Central memory CD4-positive, alpha-beta T cell (primary cell): ENCODE results near the gene EIF2S2.

Source experiments
- DNase-seq: peaks from one replicate; pipeline ENCODE4 v3.0.0; 2022

The EIF2S2 gene

DNA sequence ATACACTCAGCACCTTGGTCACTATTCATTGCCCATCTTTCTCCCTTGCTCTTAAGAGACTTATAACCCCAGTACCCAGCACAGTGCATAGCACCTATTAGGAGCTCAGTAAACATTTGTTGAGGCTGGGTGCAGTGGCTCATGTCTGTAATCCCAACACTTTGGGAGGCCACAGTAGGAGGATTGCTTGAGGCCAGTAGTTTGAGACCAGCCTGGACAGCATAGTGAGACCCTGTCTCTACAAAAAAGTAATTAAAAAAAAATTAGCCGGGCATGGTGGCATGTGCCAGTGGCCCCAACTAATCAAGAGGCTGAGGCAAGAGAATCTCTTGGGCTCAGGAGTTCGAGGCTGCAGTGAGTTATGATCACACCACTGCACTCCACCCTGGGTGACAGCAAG, 8.2 kb upstream of the EIF2S2 start:
- DNase-seq, result no peak

- no peak for DNase-seq
Observed at GRCh38 chr20:34115232-34115631, 3.2 kb upstream of the EIF2S2 start.

DNA sequence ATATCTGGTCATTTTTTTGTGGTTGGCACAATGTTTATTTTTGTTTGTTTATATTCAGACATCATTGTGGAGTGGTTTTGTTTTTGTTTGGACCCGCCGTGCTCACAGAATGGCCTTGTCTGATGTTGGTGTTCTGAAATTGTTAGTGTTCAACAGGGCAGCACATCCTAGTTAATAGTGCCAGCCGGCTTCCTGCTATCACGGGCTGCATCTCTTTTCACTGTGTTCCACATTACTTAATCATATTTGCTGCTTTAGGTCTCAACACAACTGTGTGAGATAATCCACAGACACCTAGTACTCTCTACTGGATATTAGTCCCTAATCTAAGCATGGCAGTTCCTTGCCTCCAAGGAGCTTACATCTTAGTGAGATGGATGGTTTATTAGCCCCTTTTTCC, 2.8 kb upstream of the EIF2S2 start:
- DNase-seq, result no peak

- DNase-seq, result no peak
Observed at GRCh38 chr20:34112600-34113101, 608 bp upstream of the EIF2S2 start.

DNA sequence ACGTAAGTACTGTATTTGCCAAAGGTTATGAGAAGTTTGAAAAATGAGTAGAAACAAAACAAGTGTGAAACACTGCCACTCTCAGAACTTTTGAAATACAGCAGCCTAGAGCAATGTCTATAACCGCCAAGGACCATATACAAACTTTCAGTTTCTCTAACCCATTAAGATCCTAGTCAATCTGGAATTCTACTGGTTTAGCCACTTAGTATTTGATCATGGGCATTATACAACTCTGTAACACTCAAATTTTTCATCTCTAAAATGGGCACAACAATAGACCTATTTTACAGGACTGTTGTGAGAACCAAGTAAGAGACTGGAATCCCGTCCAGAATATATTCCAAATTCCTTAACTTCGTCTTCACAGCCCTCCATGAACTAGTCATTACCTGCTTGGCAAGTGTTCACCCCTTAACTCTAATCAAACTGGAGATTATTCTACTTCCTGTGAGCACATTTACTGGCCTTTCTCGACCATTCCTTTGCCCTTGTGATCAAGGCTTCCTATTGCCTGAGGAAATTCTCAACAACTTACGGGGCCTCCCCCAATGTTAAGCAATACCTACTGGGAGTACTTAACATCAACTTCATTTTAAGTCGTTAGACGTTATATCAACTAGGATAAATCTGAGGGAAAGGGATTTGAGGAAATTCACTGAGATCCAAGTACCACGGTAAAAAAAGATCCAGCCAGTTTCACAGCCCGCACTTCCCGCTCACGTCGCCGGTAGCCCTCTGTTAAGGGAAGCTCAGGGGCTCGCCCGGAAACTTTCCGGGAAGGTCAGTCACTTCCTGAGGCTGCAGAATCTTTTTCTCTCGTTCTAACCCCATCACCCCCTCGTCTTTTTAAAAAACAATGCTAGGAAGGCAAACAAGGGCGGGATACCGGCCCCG, 1.1 kb downstream of the EIF2S2 start:
- peak; percentile 9 for DNase-seq

- no peak for DNase-seq
Observed at GRCh38 chr20:34110025-34110744, 1.9 kb downstream of the EIF2S2 start.

DNA sequence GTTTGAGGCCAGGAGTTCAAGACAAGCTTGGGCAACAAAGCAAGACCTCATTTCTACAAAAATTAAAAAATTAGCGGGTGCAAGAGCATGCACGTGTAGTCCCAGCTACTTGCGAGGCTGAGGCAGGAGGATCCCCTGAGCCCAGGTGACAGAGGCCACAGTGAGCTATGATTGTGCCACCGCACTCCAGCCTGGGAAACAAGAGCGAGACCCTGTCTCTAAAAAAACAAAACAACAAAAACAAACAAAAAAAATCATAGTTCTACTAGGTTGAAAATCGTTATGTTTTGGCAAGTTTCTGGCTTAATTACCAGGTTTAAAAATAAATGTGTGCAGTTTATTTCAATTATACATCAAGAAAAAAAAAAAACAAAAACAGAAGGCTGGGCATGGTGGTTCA, 2.6 kb downstream of the EIF2S2 start:
- DNase-seq, result no peak

DNA sequence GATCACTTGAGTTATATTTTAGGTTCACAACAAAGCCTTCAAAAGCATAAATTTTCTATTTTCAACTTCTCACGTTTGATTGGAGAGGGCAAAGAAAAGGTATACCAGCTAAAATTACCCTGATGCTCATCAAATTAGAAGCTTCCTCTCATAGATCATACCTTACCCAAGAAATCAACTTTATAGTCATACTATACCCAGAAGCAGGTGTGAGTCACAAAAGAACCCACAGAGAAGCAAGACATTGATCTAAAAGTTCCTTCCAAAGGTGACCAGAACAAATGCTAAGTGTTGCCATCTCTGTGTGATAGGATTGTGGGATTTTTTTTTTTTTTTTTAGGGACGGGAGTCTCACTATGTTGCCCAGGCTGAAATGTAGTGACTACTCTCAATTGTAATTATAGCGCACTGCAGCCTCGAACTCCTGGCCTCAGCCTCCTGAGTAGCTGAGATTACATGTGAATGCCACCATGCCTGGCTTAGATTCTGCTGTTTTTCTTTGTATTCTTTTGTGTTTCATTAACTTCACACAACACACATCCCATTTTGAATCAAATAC, 3.3 kb downstream of the EIF2S2 start:
- no peak for DNase-seq

DNA sequence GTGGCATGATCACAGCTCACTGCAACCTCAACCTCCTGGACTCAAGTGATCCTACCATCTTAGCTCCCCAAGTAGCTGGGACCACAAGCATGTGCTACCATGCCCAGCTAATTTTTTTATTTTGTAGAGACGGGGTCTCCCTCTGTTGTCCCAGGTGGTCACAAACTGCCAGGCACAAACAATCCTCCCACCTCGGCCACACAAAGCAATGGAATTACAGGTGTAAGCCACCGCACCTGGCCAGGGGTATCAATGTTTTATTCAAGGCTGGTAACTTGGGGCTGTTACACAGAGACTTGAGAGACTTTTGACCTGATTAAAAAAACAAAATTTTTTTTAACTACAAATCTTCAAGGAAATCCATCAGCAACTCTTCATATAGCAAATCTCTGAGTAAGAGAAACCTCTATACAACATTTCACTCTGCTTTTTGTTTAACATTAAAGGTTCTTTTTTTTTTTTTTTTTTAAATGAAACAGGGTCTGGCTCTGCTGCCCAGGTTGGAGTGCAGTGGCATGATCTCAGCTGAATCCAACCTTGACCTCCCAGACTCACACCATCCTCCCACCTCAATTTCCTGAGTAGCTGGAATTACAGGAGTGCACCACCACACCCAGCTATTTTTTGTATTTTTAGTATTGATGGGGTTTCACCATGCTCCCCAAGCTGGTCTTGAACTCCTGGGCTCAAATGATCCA, 5.9 kb downstream of the EIF2S2 start:
- no peak for DNase-seq

GRCh38 chr20:34104059-34104458, 8.0 kb downstream of the EIF2S2 start:
- no peak for DNase-seq

- no peak for DNase-seq
Observed at GRCh38 chr20:34102342-34102741, 9.7 kb downstream of the EIF2S2 start.

GRCh38 chr20:34100576-34100975, 11.5 kb downstream of the EIF2S2 start:
- no peak for DNase-seq

- no peak for DNase-seq
Observed at GRCh38 chr20:34099675-34100074, 12.4 kb downstream of the EIF2S2 start.

DNA sequence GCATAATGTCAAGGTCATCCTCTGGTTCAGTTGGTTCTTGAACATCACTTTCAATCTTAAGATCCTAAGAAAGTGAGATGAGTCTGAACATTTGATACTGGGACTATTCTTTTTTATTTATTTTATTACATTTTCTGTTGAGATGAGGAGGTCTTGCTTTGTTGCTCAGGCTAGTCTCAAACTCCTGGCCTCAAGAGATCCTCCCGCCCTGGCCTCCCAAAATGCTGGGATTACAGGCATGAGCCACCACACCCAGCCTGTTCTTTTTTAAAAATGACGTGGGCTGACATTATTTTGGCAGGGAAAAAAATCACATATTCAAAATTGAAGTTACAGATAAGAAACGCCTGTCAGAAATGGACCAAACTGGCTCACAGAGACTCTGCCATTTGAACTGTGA, 13.5 kb downstream of the EIF2S2 start:
- no peak for DNase-seq

DNA sequence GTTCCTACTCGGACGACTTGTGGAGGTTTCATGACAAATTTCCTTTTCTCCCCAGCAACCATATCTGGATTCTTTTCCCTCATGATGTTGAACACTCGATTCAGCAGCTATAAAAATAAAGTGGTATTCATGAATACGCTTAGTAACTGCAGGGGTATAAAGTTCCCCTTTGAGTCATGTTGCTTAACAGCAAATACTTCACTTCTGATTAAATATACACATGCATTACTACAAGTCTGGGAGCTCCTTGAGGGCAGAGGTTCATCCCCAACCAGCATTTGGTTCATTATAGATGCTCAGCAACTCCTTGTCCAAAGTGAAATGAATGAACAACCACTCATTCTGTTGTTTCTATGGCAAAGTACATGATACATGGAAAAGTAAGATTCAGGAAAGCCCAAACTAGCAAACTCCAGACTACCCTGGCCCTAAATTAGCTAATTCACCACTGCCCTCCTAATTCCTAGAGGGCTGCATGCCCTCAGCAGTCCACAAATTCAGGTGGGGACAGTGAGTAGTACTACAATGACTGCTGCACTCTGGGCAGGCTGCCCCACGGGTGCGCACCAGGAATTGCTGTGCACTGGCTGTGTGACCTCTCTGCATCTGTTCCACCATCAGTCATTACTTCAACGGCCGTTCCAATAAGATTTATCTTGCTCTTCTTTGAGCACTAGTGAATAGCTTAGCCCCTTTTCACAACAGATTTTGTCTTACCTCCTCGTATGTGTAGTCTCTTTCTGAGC, 15.2 kb downstream of the EIF2S2 start:
- DNase-seq, result no peak

DNA sequence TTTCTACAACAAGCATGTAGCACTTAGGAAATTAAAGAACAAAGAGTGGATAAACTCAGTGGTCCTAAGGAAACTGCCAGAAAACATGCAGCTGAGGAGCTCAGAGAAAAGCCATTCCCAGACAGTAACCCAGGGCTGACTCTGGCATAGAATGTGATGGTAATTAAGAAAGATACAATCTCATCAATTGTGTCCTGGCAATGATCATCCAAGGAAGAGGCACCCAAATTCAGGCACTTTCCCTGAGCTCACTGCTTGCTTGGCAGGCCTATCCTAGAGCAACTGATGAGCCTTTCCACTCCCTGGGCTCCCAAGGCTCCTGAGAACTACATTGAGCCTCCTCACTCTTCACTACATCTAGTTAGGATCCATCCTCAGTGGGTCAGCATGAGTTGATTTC, 16.2 kb downstream of the EIF2S2 start:
- DNase-seq, result no peak

DNA sequence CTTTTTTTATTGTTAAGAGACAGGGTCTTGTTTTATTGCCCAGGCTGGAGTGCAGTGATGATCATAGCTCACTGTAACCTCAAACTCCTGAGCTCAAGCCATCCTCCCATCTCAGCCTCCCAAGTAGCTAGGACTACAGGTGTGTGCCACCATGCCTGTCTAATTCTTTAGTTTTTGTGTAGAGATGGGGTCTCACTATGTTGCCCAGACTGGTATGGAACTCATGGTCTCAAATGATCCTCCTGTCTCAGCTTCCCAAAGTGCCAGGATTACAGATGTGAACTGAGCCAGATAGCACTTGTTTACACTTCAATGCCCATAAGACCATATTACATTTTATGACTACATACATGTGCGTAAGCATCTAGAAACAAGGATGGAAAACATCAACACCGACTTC, 18.1 kb downstream of the EIF2S2 start:
- no peak for DNase-seq

DNA sequence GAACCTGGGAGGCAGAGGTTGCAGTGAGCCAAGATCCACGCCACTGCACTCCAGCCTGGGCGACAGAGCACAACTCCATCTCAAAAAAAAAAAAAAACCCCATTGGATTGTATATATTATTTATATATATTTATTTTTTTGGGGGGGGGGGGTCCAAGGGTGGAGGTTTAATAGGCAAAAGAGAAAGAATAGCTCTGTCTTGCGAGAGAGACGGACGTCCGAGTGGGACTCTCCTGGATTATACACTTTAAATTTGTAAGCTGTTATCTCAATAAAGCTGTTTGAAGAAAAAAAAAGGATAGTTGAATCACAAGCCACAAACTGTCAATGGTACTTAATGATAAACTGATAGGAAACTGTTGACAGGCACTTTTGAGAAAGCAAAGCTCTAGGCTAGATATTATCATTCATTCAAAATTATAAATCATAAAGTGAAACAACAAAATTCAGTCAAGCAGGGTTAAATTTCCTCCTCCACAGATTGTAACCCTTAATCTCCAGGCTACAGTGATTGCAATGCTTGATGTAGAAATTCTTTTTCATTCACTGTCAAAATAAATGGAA, 20.3 kb downstream of the EIF2S2 start:
- DNase-seq, result no peak

DNA sequence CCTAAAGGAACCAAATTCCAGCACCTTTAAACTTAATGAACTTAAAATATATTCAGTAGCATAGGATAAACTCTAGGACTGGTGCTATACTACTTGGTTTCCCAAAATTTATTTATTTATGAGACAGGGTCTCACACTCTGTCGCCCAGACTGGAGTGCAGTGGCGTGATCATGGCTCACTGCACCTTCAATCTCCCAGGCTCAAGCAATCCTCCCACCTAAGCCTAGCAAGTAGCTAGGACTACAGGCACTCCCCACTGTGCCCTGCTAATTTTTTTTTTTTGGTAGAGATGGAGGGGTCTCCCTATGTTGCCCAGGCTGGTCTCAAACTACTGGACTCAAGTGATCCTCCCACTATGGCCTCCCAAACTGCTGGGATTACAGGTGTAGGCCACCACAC, 21.4 kb downstream of the EIF2S2 start:
- no peak for DNase-seq

- DNase-seq, result no peak
Observed at GRCh38 chr20:34089655-34090345, 22.2 kb downstream of the EIF2S2 start.

GRCh38 chr20:34089175-34089479, 22.9 kb downstream of the EIF2S2 start:
- no peak for DNase-seq
